NCI-H128 (cell line): ENCODE results near the gene DUSP7.

Source experiments
- DNase-seq: peaks from one replicate; lab custom pipeline; 2025; ENCODE audit not compliant: unreplicated experiment; lab: John Stamatoyannopoulos, UW

DUSP7 gene

DNA sequence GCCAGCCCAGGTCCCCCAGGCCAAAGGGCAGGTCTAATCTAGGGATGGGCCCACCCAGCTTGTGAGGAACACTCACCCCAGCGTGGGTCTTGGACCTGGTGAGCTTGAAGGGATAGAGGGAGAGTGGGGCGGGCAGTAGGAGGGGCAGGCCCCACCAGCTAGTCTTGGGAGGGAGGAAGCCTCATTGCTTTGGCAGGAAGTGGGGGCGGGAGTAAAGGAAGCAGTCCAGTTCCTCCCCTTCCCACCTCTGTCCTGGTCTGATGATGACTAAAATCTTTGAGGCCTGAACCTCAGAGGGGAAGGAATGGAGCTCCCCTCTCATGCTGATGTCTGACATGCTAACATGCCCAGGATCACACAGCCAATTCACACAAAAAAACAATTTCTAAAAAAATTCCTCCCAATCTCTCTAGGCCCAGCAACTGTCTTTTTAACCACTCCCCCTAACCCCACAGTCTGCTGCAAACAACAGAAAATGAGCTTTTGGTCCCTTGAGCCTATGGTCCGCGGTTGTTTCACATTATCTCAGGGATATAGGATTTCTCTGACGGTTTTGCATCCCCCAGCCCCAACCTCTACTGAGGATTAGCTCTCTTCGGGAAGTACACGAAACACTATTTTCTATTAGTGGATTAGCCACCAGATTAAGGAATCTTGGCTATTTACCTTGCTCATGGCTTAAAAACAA is 30.7 kb upstream of the DUSP7 start:
- DNase-seq = no peak

DNA sequence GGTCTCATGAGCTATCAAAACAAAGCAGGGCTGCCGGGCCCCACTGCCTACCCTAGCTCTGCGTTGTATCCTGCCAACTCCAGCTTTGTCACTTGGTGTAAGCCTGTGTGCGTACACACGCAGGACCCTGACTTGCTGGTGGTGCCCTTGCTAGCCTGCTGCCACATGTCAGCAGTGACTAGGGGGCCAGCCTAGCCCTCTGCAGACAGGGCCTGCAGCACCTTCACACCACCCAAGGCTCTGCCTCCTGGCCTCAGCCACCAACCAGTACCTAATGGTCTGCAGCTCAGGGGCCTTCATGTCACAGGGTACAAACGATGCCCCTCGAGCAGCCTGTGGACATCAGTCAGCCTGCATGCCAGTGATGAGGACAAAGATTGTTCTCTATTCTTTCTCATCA is 30.1 kb upstream of the DUSP7 start:
- DNase-seq = no peak

DNA sequence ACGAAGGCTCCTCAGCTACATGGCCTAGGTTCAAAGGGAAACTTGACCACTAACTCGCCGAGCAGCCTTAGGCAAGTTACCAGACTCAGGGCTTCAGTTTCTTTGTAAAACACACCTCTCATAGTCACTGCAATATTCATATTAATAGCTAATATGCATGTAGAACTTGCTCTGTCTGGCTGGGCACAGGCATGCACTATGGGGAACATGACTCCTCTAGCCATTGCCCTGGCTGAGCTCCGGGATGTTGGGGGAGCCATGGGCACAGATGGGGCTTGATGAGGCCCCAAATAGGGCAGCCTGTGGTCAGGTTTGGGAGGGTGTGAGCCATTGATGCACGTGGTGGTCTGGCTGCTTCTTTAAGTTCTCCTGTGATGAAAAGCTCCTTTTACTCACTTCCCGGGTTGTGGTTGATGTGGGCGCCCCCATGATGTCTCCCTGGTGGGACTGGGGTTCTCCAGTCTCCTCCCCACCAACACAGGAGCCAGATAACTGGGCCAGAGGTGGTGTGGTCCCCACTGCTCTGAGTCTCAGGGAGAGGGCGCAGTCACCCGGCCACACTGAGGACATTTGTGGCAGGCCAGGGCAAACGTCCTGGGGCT is 29.4 kb upstream of the DUSP7 start:
- DNase-seq = no peak

DNA sequence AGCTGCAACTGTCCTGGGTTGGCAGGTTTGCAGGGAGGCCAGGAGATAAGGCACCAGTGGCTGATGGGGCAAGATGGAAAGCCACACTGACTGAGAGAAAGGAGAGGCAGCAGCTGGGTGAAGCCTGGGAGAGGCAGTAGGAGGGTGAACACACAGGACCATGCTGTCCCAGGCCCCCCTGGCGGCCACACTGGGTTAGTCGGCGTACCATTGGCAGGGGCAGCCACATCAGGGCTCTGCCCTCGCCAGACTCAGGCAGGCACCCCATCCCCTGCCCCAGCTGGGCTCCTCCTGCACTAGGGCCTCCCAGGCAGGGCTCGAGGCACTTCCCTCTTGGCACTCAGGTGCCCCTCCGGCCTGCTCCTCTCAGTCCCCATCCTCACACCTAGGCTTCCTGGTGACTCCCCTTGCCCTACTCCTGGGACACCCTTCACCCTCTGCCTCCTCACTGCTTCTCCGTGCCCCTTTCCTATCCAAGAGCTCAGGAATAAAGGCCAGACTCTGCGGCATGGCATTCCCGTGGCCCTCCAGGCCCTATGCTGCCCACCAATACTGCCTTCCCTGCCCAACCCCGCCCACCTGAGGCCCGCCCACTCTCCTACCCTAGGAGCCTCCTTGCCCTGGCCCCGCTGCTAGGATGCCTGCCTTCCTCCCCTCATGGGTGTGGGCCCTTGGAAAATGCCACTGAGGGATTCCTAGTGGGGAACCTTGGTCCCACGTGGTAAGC is 28.7 kb upstream of the DUSP7 start:
- no peak for DNase-seq

DNA sequence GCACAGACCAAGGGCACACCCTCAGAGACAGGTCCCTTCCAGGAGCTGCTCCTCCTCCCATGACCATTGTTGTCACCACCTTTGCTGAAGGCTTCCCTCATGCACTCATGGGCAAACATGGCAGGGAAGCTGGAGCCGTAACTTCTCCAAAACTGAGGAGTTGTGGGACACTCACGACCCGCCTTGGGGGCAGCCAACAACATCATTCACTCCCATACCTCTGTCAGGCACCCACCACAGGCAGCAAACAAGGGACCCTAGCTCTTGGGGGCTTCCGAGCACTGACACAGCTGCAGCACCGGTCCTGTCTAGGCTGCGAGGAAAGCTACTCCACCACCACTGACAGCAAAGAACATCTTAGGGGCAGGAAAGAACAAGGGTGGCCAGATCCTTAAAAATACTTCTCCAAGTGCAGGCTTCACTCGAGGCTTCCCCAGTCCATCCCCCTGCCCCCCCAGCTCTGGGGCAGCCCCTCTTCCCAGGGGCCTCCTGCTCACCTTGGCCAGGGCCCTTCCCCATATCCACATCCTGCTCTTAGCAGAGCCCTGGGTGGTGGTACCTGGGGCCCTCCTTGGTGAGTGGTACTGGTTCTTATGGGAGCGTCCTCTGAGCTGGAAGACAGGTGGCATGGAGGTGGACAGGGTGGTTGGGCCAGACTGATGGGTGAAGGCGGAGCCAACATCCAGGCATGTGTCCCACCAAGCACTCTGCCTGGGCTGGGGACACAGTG is 28.0 kb upstream of the DUSP7 start:
- no peak for DNase-seq

DNA sequence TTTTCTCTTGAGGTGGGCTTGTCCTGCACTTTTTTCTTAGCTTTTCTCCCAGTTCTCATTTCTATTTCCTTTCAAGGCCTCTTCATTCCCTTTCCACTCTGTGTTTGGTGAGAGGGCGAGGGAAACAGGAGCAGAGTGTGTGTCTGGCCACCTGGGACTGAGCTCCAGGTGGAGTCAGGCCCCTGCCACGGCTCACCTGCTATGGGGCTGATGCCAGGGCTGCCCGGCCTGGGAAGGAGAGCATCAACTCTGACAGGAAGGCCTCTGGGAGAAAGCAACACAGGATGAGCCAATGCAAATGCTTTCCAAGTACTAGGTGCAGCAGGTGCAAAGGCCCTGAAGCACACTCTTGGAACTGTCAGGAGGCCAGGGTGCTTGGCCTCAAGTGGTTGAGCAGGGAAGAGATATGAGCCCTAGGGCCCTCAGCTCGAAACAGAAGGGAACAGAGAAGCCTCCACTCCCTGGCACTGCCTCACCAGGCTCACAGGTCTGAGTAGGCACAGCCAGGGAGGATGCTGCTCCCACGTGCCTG is 27.3 kb upstream of the DUSP7 start:
- DNase-seq = no peak

DNA sequence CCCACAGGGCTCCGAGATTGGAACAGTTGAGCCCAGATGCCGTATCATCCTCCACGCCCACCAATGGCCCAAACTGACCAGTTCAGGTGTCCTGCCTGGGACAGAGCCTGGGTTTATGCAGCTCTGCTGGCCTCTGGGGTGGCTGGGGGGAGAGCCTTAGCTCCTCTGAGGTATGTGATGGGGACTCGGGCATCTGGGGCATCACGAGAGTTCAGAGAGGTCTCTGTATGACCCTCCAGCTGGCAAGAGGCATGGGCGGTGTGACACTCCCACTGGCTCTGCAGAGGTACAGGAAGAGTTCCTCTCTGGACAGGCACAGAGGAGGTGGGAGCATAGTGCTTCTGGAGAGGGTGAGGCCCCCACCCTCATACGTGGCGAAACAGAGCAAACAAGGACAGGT is 26.6 kb upstream of the DUSP7 start:
- DNase-seq = no peak

DNA sequence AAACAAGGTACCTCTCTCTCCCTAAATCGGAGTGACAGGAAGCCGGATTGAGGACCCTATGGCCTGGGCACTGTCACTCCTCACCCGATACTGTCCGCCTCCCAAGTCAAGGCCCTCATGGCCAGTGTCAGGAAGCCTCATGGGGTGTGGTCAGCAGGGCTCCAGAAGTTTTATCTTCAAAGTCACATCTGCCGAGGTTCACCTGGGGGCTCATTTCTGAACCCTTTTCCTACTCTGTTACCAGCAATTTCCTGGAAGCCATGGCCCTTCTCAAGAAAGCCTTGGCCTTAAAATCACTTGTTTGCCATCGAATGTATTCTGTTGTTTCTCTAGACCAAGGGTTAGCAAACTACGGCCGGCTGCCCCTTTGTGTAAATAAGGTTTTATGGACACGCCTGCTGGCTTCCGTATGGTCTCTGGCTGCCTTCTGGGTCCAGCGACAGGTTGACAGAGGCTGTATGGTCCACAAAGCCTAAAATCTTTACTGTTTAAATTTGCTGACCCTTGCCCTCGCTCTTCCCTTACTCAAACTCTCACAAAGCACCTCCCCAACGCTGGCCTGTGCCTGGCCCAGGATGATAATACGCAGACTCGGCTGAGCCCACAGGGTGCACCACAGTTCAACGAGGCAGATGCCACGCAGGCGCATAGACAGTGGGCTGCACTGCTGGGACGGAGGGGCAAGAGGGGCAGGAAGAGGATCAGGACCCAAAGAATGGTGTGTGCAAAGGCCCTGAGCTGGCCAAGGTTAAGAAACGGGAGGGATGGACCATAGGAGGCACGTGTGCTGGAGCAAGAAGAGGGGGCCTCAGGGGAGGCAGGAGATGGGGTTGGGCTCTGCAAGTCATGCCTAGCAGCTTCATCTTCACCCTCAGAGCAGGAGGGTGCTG is 24.7 kb upstream of the DUSP7 start:
- DNase-seq = no peak

DNA sequence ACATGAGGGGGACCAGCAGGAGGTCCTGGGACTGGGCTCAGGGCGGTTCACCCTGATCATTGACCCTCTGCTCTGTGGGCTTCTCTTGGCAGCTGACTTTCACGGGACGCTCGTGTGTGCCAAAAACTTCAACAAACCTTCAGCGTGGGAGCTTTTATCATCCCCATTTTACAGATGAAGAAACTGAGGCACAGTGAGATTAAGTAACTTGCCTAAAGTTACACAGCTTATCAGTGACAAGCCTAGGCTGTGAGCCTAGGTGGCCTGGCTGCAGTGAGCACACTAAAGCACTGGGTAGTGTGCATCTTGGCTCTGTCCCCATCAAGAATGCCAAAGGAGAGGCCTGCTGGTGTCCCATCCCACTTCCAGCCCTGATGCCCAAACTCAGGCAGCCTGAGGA is 23.6 kb upstream of the DUSP7 start:
- DNase-seq = no peak

DNA sequence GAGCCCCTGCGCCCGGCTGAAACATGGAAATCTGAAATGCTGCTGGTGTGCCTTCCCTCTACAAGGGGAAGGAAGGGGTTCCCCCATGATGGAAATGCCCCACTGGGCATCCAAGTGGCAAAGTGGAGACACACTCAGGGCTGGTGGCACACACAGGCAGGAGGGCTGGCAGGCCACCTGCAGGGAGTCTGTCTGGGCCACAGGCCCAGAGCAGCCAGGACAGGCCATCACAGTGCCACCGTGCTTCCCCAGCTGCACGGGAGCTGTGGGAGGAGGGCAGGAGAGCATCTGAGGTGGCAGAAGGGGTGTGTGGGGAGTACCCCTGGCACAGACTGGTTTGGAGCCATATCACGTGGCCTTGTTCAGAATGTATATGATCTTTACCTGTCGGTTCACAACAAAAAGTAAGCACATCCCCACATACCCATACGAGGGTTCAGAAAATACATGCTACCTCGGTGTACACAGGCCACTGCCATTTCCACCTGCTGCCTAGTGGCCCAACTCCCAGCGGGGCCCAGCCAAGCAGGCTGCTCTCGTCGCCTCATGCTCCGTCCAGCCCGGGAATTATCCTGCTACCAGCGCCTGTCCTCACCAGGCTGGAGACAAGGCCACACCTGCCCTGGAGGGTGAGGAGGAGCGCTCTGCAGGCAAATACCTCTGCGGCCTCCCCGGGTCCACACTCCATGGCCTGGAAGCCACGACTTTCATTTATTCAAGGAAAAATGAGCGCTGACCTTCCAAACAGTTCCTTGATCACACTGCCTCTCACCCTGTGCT is 22.6 kb upstream of the DUSP7 start:
- no peak for DNase-seq

DNA sequence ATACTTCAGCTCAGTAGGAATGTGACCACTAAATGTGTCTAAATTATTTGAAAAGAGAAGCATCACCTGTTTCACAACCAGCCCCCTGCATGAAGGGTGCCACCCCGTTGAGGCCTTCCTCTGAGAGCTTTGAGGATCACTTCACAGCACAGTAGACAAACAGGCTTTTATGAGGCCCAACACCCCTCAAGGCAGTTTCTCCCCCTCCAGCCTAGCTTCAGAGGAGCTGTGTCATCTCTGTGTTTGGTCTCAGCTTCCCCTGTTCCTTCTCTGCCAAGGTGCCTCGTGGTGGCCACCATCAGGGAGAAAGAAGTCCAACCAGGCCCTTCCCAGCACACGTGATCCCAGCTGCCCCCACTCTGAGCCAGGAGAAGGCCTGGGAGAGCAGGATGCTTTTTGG is 21.6 kb upstream of the DUSP7 start:
- DNase-seq = no peak

DNA sequence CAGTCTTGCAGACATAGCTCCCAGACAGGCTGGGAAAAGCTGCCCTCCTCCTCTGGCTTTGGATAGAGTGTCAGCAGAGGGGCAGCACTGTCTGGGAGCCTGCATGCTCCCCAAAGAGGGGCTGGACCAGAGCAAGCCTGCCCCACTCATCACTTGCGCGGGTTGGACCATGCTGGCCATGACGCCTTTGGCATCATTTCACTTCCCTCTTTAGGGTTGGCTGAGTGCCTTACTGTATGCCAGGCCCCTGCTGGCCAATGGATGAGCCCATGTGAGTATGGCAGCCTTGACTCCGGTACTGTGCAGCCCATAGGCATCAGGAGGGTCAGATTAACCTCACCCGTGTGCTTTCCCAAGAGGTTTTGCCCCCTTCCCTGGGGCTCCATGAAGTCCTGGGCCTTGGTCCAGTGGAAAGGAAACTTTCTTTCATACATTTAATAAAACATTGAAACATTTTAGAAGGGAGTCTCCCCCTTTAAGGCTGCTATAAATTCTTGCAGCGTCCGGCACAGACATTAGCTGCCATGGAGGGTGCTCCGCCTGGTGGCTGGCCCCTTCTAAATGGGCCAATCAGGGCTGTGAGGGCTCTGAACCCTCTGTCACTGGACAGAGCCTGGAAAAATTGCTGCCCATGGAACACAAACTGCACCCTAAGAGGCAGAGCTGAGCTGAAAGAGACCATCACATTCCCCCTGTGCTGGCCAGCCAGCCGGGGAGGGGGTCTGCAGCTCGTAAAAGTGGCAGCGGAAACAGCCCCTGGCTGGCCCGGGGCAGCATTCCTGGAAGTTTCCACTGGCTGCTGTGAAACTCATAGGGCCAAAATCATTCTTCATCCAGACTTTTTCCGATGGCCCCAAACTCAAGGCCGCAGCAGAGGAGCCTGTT is 20.8 kb upstream of the DUSP7 start:
- DNase-seq = no peak

DNA sequence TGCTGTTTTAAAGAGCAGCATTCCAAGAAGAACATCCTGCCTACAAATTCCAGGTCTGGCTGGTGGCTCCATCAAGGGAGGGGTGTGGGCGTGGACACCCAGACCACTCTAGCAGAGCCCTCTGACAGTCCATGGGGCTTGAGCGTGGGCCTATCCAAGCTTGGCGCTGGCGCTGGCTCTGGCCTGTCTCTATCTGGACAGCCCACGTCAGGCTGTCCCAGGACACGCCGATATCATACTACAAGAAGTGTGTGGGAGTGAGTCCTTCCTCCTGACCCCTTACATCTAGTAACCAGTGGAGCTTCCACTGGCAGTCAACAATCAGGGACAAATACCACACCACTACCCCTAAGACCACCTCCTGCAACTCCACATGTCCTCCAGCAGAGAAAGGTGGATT is 17.1 kb upstream of the DUSP7 start:
- DNase-seq = no peak

DNA sequence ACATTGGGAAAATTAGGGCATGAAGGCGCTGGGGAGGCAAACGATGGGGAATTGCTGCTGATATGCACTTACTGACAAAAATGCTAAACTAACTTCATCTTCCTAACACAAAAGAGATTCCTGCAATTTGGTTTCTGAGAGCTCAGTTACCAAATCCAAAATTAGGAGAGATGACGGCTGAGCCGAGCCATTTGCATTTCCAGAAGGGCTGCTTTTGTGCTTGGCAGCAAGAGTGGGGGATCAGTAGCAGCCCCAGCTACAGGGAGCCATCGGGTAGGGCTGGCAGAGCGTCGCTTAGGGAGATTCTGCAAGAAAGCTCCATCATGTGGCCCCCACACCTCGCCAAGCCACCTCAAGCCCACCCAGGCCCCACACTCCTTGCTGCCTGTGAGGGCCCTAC is 16.1 kb upstream of the DUSP7 start:
- DNase-seq = no peak

DNA sequence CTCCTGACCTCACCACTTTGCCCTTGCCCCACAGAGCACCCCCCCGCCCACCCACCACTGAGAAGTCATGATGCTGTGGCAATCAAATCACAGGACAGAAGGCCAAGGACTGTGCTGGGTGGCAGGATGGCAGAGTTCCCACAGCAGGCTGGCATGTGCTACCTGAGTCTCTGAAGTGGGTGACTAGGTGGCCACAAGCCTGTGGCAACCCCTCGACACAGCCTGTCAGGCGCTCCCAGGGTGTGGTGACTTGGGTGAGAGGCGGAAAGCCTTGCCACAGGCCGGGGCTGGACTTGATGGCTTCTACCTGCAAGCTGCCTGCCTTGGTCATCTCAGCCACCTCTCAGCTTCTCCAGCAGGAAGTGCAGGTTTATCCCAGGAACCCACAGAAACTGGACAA is 15.6 kb upstream of the DUSP7 start:
- DNase-seq = no peak

DNA sequence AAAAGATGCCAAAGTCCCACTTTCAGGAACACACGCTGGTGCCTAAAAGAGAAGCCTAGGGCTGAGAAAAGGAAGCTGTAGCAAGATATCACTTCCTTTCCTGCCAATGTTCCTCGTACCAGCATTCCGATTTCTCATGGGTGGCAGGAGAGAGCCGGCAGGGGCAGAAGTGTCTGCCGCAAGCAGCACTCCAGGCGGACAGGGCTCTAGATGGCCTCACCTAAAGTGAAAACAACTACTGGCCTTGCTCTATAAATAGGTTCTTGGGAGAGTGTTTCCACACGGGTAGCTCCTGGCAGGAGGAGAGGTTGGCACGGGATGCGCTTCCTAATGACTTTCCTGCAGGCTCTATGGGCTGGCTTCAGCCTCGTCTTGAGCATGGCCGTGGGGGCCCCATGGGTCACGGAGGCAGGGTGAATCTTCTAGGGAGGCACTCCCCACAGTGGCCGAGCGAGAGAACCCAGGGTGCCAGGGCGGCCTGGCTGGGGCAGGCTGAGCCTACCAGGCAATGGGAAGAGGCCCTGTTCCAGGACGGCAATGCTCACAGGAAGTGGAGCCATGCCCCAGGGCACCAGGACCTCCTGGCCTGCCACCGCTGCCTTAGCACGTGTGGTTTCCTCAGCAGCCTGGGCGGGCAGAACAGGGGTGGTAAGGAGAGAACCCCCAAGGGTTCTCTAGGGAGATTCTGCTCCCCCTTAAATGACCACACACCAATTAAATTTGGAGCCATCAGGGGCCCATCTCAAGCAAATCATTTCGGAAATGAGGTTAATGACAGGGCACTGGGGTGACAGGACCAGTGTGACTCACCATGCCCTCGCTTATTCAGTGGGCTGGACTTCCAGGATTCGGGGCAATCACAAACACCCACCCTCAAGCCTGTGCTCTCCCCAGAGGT is 14.6 kb upstream of the DUSP7 start:
- no peak for DNase-seq

DNA sequence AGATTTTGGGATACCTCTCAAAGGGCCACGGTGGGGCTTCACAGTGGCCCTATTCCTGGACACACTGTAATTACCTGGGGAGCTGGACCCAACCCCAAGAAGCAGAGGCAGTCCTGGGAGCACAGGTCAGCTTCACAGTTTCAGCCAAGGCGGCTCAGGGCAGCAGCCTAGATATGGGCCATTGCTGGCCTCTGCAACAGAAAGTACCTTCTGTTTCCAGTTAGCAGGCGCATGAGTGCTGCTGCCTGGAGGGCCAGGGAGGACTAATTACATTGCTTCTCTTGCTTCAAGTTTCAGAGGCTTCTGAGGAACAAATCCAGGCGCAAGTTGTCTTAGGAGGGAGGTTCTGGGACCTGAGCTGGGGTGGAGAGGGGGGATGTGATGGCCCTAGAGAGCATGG is 13.5 kb upstream of the DUSP7 start:
- DNase-seq = no peak

DNA sequence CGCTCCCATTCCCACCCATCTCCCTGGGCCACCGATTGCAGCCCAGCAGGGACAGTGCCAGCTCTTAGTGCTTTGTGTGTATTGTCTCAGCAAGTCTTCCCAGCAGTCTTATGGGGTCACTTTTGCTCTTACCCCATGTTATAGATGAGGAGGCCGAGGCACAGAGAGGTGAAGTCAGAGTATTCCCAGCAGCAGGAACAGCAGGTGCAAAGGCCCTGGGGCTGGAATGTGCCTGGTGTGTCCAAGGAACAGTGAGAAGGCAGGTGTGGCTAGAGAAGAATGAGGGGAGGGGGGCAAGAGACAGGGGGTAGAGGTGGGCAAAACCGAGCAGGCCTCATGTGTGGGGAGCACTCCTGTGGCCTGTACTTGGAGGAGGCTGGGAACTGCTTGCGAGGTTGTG is 12.8 kb upstream of the DUSP7 start:
- DNase-seq = no peak
